Choroid plexus epithelial cell (primary cell): ENCODE results near the gene YIPF2.

ENCODE experiments used
- DNase-seq: peaks from one replicate; pipeline ENCODE4 v3.0.0-alpha.2; 2010; ENCODE audit warnings: low read depth
- H3K4me3 ChIP-seq: 2 replicates; pipeline ENCODE4 v1.5.1; 2011; ENCODE audit warnings: low read depth, mild to moderate bottlenecking, control low read depth, low read length, moderate library complexity
- TF ChIP-seq, protein P1 (sequence below): conservative IDR thresholded peaks from 2 replicates; pipeline ENCODE4 v1.5.1; 2011; ENCODE audit warnings: low read depth, mild to moderate bottlenecking, control low read depth, inconsistent platforms, low read length, moderate library complexity

The YIPF2 gene

DNA sequence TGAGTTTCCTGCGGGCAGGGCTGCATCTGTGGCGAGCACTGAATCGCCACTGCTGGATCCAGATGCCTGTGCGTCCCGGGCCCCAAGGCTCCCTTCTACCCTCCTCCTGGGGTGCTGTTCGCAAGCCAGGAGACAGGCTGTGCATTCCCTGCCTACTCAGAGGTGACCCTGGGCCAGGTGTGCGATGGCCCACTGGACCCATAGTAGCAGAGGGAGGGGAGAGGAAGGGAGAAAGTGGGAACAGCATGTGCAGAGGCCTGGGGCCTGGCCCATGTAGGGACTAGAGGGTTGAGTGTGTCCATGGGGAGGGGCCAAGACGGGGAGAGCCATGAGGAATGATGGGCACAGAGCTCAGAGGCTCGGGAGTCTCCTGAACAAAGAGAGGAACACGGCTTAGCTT is 29.8 kb downstream of the YIPF2 start:
- DNase-seq, result no peak
- TF ChIP-seq, protein P1, sequence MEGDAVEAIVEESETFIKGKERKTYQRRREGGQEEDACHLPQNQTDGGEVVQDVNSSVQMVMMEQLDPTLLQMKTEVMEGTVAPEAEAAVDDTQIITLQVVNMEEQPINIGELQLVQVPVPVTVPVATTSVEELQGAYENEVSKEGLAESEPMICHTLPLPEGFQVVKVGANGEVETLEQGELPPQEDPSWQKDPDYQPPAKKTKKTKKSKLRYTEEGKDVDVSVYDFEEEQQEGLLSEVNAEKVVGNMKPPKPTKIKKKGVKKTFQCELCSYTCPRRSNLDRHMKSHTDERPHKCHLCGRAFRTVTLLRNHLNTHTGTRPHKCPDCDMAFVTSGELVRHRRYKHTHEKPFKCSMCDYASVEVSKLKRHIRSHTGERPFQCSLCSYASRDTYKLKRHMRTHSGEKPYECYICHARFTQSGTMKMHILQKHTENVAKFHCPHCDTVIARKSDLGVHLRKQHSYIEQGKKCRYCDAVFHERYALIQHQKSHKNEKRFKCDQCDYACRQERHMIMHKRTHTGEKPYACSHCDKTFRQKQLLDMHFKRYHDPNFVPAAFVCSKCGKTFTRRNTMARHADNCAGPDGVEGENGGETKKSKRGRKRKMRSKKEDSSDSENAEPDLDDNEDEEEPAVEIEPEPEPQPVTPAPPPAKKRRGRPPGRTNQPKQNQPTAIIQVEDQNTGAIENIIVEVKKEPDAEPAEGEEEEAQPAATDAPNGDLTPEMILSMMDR, result no peak
- no peak overlapping the region for H3K4me3 ChIP-seq

DNA sequence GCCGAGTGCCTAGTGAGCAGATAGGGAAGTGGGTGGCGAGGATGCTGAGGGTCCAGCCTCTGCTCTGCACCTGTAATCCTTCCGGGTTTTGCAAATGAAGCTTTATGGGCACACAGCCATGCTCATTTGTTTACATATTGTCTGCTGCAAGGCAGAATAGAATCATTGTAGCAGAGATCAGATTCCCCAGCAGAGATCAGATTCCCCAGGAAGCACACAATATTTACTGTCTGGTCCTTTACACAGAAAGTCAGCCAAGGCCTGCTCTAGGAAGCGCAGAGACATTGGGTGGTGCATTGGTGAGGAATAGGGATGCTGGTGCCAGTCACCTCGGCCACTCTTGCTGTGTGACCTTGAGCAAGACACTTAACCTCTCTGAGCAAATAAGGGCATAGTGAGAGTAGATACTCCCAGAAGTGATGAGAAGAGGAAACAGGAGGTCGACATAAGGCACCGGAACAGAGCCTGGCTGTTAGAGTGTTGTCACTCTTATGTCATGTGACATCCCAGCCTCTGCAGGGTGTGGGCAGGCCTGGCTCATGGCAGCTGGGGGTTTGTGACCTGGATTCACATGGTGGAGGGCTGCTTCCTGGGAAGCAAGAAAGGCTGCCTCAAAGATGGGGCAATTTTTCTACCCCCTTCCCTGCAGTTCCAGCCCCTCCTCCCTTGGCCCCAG is 31.4 kb downstream of the YIPF2 start:
- no peak overlapping the region for H3K4me3 ChIP-seq
- DNase-seq, result peak; percentile 58
- TF ChIP-seq, protein P1, result no peak

DNA sequence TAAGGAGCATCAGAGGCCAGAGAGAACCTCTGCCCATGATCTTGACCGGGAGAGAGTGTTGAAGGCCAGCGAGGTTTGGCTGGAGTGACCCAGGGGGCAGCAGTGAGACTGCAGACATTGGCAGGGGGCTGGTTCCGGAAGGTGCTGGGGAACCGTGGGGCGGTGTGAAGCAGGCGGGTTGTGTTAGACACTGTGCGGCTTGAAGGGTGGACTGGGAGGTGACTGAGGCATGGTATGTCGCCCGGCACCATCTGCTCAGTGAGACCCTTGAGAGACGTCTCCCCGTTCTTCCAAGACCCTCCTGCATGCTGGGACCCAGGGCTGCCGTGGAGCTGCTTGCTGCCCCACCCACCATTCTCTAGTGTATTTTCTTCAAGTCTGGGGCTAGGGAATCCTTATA is 32.5 kb downstream of the YIPF2 start:
- H3K4me3 ChIP-seq, result no peak overlapping the region
- TF ChIP-seq, protein P1, result peak; percentile 18
- no peak for DNase-seq

DNA sequence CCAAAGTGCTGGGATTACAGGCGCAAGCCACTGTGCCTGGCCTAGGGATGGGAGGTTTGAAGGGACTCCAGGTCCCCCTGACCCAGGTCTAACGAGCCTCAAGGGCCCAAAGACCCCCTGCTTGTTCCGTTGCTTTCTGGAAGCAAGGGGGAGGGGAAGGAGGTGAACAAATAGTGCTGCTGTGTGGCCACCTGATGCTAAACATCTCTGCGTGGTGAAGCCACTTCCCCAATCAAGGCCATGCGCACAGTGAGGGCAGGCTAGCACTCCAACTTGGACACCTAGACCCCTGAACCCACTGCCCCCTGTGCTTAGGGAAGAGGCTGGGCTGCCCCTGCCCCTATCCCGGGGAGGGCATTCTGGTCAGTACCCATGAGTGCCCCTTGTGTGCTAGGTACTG is 33.1 kb downstream of the YIPF2 start:
- TF ChIP-seq, protein P1, result no peak
- DNase-seq, result no peak
- H3K4me3 ChIP-seq, result no peak overlapping the region

DNA sequence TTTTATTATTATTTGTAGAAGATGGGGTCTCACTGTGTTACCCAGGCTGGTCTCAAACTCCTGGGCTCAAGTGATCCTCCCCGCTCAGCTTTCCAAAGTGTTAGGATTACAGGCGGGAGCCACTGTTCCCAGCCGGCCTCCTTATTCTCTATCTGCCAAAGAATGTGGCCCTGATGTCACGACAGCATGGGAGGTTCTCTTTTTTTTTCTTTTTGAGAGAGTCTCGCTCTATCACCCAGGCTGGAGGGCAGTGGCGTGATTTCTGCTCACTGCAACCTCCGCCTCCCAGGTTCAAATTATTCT is 33.6 kb downstream of the YIPF2 start:
- no peak overlapping the region for H3K4me3 ChIP-seq
- TF ChIP-seq, protein P1, result no peak

DNA sequence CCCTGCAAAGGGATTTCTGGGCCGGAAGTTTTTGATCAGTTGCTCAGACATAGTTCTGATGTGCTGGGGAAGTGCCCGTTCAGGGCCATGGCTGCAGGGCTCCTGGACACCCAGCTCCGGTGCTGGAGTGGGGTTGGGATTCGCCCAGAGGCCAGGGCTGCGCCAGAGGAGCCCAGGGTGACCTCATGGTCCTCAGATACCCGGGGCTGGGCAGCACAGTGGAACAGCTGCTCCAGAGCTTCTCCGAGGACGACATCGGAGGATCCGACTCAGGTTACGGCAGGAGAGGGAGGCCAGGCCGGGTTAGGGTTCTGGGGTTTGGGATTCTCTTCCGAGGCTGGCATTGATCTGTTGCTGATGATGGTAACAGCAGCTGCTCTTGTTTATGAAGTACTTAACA is 36.2 kb downstream of the YIPF2 start:
- DNase-seq, result no peak
- H3K4me3 ChIP-seq, result no peak overlapping the region
- TF ChIP-seq, protein P1, result no peak

More for the DNA sequence above, 33.6 kb downstream of the YIPF2 start:
- DNase-seq, result no peak

DNA sequence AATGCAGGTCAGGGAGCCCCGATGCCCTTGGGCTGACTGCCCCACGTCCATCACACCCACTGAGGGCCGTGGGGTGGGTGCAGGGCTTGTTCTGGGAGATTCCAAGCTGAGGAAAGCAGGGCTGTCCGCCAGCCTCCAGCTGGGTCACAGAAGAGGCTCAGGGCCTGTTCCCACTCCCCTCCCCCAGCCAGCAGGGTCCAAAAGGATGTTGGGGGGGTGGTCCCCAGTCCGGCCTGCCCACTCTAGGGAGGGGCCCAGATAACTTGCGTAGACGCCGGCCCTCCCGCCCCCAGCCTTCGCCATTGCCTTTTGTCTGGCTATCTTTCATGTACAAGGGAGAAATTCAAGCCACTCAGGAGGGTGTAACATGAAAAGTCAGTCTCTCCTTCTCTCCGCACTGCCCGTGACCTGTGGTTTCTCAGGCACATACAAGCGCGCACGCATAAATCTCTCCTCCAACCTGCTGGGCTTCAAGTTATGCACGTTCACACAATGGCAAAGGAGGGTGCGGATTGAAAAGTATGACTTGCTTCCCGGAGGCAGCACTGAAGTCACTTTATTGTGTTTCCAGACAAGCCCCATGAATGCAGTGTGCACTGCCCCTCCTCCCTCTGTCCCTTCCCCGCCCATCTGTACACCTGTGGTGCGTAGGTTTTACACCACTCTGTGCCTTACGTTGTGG is 36.9 kb downstream of the YIPF2 start:
- no peak overlapping the region for H3K4me3 ChIP-seq
- TF ChIP-seq, protein P1, result no peak
- no peak for DNase-seq
